HEK293 (cell line): Measurements from ENCODE around the gene OSBPL10.
A peak's percentile ranks its signal among the peaks of the same experiment; 100 is the strongest.

Experiments used
- GLI4 ChIP-seq: fragments of 450-650 bp; formaldehyde crosslinking; IDR thresholded peaks from 2 replicates; pipeline ENCODE4 v1.5.1; 2016; ENCODE audit warnings: missing biosample characterization, missing genetic modification characterization
- IKZF3 ChIP-seq: fragments of 450-650 bp; IDR thresholded peaks from 2 replicates; pipeline ENCODE4 v1.5.0; 2018; ENCODE audit warnings: missing biosample characterization, mild to moderate bottlenecking, missing genetic modification characterization, moderate library complexity
- KLF8 ChIP-seq: fragments of 450-650 bp; formaldehyde crosslinking; IDR thresholded peaks from 2 replicates; pipeline ENCODE4 v1.5.1; 2016; ENCODE audit warnings: missing biosample characterization, missing genetic modification characterization
- SCRT2 ChIP-seq: fragments of 450-650 bp; formaldehyde crosslinking; IDR thresholded peaks from 2 replicates; pipeline ENCODE4 v1.5.1; 2016; ENCODE audit warnings: missing biosample characterization, missing genetic modification characterization
- SP7 ChIP-seq: fragments of 450-650 bp; formaldehyde crosslinking; IDR thresholded peaks from 2 replicates; pipeline ENCODE4 v1.5.1; 2016; ENCODE audit warnings: missing biosample characterization, missing genetic modification characterization
- WT1 ChIP-seq: fragments of 450-650 bp; formaldehyde crosslinking; IDR thresholded peaks from 2 replicates; pipeline ENCODE4 v1.5.1; 2016; ENCODE audit warnings: missing biosample characterization, missing genetic modification characterization
- ZBTB7A ChIP-seq: fragments of 450-650 bp; formaldehyde crosslinking; IDR thresholded peaks from 2 replicates; pipeline ENCODE4 v1.5.1; 2016; ENCODE audit warnings: low read depth, missing biosample characterization, missing genetic modification characterization
- ZFHX2 ChIP-seq: fragments of 450-650 bp; formaldehyde crosslinking; conservative IDR thresholded peaks from 2 replicates; pipeline ENCODE4 v1.5.1; 2016; ENCODE audit warnings: missing biosample characterization, missing genetic modification characterization
- ZFP3 ChIP-seq: fragments of 450-650 bp; formaldehyde crosslinking; IDR thresholded peaks from 2 replicates; pipeline ENCODE4 v1.5.1; 2016; ENCODE audit warnings: low read depth, missing biosample characterization, missing genetic modification characterization
- ZNF155 ChIP-seq: fragments of 450-650 bp; formaldehyde crosslinking; IDR thresholded peaks from 2 replicates; pipeline ENCODE4 v1.5.1; 2016; ENCODE audit warnings: missing biosample characterization, missing genetic modification characterization
- ZNF2 ChIP-seq: fragments of 450-650 bp; formaldehyde crosslinking; IDR thresholded peaks from 2 replicates; pipeline ENCODE4 v1.5.1; 2016; ENCODE audit warnings: missing biosample characterization, missing genetic modification characterization
- ZNF341 ChIP-seq: fragments of 450-650 bp; formaldehyde crosslinking; IDR thresholded peaks from 2 replicates; pipeline ENCODE4; 2016; ENCODE audit warnings: low read depth, missing biosample characterization, missing genetic modification characterization
- ZNF423 ChIP-seq: fragments of 450-650 bp; formaldehyde crosslinking; IDR thresholded peaks from 2 replicates; pipeline ENCODE4 v1.5.1; 2016; ENCODE audit warnings: missing biosample characterization, missing genetic modification characterization
- ZNF433 ChIP-seq: fragments of 450-650 bp; formaldehyde crosslinking; IDR thresholded peaks from 2 replicates; pipeline ENCODE4 v1.5.1; 2016; ENCODE audit warnings: missing biosample characterization, missing genetic modification characterization, low read depth
- ZNF510 ChIP-seq: fragments of 450-650 bp; formaldehyde crosslinking; IDR thresholded peaks from 2 replicates; pipeline ENCODE4 v1.5.1; 2018; ENCODE audit warnings: mild to moderate bottlenecking, missing genetic modification characterization, missing biosample characterization; ENCODE audit not compliant: insufficient replicate concordance
- ZNF571 ChIP-seq: fragments of 450-650 bp; formaldehyde crosslinking; IDR thresholded peaks from 2 replicates; pipeline ENCODE4 v1.5.0; 2017; ENCODE audit warnings: missing biosample characterization, missing genetic modification characterization
- ZNF596 ChIP-seq: fragments of 450-650 bp; IDR thresholded peaks from 2 replicates; pipeline ENCODE4 v1.5.0; 2018; ENCODE audit warnings: missing biosample characterization, mild to moderate bottlenecking, missing genetic modification characterization, moderate library complexity
- ZNF600 ChIP-seq: fragments of 450-650 bp; formaldehyde crosslinking; IDR thresholded peaks from 2 replicates; pipeline ENCODE4 v1.5.1; 2016; ENCODE audit warnings: missing biosample characterization, missing genetic modification characterization
- ZNF621 ChIP-seq: fragments of 450-650 bp; formaldehyde crosslinking; IDR thresholded peaks from 2 replicates; pipeline ENCODE4 v1.5.1; 2017; ENCODE audit warnings: missing biosample characterization, missing genetic modification characterization
- ZNF626 ChIP-seq: fragments of 450-650 bp; sonication (Bioruptor Pico); formaldehyde crosslinking; IDR thresholded peaks from 2 replicates; pipeline ENCODE4 v1.5.1; 2018; ENCODE audit warnings: missing biosample characterization, missing genetic modification characterization, inconsistent platforms
- ZNF777 ChIP-seq: fragments of 450-650 bp; formaldehyde crosslinking; IDR thresholded peaks from 2 replicates; pipeline ENCODE4 v1.5.1; 2017; ENCODE audit warnings: missing biosample characterization, missing genetic modification characterization, borderline replicate concordance
- ZNF792 ChIP-seq: fragments of 450-650 bp; formaldehyde crosslinking; IDR thresholded peaks from 2 replicates; pipeline ENCODE4 v1.5.1; 2016; ENCODE audit warnings: missing biosample characterization, missing genetic modification characterization
- ZSCAN16 ChIP-seq: fragments of 450-650 bp; formaldehyde crosslinking; IDR thresholded peaks from 2 replicates; pipeline ENCODE4 v1.5.1; 2016; ENCODE audit warnings: missing biosample characterization, missing genetic modification characterization
- ZXDB ChIP-seq: fragments of 450-650 bp; formaldehyde crosslinking; IDR thresholded peaks from 2 replicates; pipeline ENCODE4 v1.5.1; 2016; ENCODE audit warnings: missing biosample characterization, missing genetic modification characterization
- TF ChIP-seq, protein P1 (sequence below): fragments of 450-650 bp; formaldehyde crosslinking; IDR thresholded peaks from 2 replicates; pipeline ENCODE4 v1.5.1; 2016; ENCODE audit warnings: missing biosample characterization, missing genetic modification characterization, borderline replicate concordance
- TF ChIP-seq, protein P2 (sequence below): fragments of 450-650 bp; formaldehyde crosslinking; IDR thresholded peaks from 2 replicates; pipeline ENCODE4 v1.5.1; 2016; ENCODE audit warnings: missing biosample characterization, missing genetic modification characterization, borderline replicate concordance
- TF ChIP-seq, protein P3 (sequence below): fragments of 450-650 bp; IDR thresholded peaks from 2 replicates; pipeline ENCODE4 v1.5.1; 2018; ENCODE audit warnings: missing biosample characterization, mild to moderate bottlenecking, missing genetic modification characterization

OSBPL10 gene

DNA sequence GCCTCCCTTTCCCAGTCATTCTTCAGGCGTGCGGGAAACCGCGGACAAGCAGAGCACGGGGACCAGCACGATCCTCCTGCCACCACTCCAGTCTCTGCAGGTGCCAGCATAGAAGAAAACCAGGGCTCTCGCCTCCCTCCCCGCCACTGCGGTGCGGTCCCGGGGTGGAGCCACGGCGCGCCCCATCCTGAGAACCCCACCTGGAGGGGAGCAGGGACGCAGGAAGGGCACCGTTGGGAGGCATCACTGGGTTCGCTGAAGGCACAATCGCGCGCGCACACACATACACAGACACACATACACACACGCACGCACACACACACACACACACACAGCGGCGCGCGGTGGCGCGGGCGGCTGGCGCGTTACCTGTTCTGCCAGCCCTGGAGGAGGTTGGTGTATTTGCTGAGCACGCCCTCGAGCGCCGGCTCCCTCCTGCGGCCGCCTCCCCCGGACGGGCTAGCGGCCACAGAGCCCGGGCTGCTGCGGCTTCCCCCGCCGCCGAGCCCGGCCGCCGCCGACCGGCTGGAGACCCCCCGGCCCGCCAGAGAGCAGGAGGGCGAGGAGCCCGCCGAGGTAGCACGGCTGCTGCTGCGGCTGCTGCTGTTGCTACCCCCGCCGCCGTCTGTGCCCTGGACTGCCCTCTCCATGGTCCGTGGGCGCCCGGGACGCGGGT lies 394 bp downstream of the OSBPL10 start (continued):
- TF ChIP-seq, protein P1, sequence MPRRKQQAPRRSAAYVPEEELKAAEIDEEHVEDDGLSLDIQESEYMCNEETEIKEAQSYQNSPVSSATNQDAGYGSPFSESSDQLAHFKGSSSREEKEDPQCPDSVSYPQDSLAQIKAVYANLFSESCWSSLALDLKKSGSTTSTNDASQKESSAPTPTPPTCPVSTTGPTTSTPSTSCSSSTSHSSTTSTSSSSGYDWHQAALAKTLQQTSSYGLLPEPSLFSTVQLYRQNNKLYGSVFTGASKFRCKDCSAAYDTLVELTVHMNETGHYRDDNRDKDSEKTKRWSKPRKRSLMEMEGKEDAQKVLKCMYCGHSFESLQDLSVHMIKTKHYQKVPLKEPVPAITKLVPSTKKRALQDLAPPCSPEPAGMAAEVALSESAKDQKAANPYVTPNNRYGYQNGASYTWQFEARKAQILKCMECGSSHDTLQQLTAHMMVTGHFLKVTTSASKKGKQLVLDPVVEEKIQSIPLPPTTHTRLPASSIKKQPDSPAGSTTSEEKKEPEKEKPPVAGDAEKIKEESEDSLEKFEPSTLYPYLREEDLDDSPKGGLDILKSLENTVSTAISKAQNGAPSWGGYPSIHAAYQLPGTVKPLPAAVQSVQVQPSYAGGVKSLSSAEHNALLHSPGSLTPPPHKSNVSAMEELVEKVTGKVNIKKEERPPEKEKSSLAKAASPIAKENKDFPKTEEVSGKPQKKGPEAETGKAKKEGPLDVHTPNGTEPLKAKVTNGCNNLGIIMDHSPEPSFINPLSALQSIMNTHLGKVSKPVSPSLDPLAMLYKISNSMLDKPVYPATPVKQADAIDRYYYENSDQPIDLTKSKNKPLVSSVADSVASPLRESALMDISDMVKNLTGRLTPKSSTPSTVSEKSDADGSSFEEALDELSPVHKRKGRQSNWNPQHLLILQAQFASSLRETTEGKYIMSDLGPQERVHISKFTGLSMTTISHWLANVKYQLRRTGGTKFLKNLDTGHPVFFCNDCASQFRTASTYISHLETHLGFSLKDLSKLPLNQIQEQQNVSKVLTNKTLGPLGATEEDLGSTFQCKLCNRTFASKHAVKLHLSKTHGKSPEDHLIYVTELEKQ (tag by site-specific recombination), result 0 out of 2 replicates have a peak, but pooled peaks have one; percentile 33
- TF ChIP-seq ZNF600 (tag by site-specific recombination) (peak; percentile 96), ZNF2 (tag by site-specific recombination) (peak; percentile 85), ZFHX2 (tag by site-specific recombination) (peak; percentile 86), WT1 (0 out of 2 replicates have a peak, but pooled peaks have one; percentile 29), ZNF777 (tag by site-specific recombination) (peak; percentile 82), ZNF510 (no peak), ZSCAN16 (tag by site-specific recombination) (no peak), SP7 (tag by site-specific recombination) (peak; percentile 53), ZFP3 (tag by site-specific recombination) (no peak), ZNF341 (peak; percentile 76), ZNF571 (tag by site-specific recombination) (no peak), ZNF423 (0 out of 2 replicates have a peak, but pooled peaks have one; percentile 64), GLI4 (peak; percentile 76; the same call in 1 of the 2 replicates), ZNF596 (peak; percentile 12; the same call in 1 of the 2 replicates), ZNF626 (tag by site-specific recombination) (0 out of 2 replicates have a peak, but pooled peaks have one; percentile 31), ZNF433 (no peak), SCRT2 (tag by site-specific recombination) (0 out of 2 replicates have a peak, but pooled peaks have one; percentile 37), ZNF792 (peak; percentile 80; the same call in 1 of the 2 replicates), ZNF621 (tag by site-specific recombination) (no peak), IKZF3 (tag by site-specific recombination) (no peak), ZBTB7A (peak; percentile 60; the same call in 1 of the 2 replicates), ZXDB (tag by site-specific recombination) (peak; percentile 61; the same call in 1 of the 2 replicates), ZNF155 (tag by site-specific recombination) (no peak), KLF8 (tag by site-specific recombination) (peak; percentile 84)
- TF ChIP-seq, protein P2, sequence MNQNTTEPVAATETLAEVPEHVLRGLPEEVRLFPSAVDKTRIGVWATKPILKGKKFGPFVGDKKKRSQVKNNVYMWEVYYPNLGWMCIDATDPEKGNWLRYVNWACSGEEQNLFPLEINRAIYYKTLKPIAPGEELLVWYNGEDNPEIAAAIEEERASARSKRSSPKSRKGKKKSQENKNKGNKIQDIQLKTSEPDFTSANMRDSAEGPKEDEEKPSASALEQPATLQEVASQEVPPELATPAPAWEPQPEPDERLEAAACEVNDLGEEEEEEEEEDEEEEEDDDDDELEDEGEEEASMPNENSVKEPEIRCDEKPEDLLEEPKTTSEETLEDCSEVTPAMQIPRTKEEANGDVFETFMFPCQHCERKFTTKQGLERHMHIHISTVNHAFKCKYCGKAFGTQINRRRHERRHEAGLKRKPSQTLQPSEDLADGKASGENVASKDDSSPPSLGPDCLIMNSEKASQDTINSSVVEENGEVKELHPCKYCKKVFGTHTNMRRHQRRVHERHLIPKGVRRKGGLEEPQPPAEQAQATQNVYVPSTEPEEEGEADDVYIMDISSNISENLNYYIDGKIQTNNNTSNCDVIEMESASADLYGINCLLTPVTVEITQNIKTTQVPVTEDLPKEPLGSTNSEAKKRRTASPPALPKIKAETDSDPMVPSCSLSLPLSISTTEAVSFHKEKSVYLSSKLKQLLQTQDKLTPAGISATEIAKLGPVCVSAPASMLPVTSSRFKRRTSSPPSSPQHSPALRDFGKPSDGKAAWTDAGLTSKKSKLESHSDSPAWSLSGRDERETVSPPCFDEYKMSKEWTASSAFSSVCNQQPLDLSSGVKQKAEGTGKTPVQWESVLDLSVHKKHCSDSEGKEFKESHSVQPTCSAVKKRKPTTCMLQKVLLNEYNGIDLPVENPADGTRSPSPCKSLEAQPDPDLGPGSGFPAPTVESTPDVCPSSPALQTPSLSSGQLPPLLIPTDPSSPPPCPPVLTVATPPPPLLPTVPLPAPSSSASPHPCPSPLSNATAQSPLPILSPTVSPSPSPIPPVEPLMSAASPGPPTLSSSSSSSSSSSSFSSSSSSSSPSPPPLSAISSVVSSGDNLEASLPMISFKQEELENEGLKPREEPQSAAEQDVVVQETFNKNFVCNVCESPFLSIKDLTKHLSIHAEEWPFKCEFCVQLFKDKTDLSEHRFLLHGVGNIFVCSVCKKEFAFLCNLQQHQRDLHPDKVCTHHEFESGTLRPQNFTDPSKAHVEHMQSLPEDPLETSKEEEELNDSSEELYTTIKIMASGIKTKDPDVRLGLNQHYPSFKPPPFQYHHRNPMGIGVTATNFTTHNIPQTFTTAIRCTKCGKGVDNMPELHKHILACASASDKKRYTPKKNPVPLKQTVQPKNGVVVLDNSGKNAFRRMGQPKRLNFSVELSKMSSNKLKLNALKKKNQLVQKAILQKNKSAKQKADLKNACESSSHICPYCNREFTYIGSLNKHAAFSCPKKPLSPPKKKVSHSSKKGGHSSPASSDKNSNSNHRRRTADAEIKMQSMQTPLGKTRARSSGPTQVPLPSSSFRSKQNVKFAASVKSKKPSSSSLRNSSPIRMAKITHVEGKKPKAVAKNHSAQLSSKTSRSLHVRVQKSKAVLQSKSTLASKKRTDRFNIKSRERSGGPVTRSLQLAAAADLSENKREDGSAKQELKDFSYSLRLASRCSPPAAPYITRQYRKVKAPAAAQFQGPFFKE (tag by site-specific recombination), result no peak
- TF ChIP-seq, protein P3, sequence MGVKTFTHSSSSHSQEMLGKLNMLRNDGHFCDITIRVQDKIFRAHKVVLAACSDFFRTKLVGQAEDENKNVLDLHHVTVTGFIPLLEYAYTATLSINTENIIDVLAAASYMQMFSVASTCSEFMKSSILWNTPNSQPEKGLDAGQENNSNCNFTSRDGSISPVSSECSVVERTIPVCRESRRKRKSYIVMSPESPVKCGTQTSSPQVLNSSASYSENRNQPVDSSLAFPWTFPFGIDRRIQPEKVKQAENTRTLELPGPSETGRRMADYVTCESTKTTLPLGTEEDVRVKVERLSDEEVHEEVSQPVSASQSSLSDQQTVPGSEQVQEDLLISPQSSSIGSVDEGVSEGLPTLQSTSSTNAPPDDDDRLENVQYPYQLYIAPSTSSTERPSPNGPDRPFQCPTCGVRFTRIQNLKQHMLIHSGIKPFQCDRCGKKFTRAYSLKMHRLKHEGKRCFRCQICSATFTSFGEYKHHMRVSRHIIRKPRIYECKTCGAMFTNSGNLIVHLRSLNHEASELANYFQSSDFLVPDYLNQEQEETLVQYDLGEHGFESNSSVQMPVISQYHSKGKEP (tag by site-specific recombination), result no peak
